HG03469 (cell line): Measurements from ENCODE around the gene ZNF385C.

Source experiments
- ATAC-seq: cut with Tn5 transposase; IDR thresholded peaks from one replicate; pipeline ENCODE4 v1.9.1; 2021; ENCODE audit warnings: mild to moderate bottlenecking, moderate library complexity, moderate number of reproducible peaks; ENCODE audit not compliant: unreplicated experiment

The ZNF385C gene

GRCh38 chr17:42078396-42079043 lies 19.8 kb downstream of the ZNF385C start:
- no peak for ATAC-seq

GRCh38 chr17:42077755-42078154 lies 20.5 kb downstream of the ZNF385C start:
- no peak for ATAC-seq

- ATAC-seq, result no peak
Observed at GRCh38 chr17:42076797-42077559, 21.3 kb downstream of the ZNF385C start.

- ATAC-seq, result no peak
Observed at GRCh38 chr17:42075789-42076188, 22.5 kb downstream of the ZNF385C start.

GRCh38 chr17:42072323-42073187 lies 25.7 kb downstream of the ZNF385C start:
- no peak for ATAC-seq

- ATAC-seq, result no peak
Observed at GRCh38 chr17:42071810-42072209, 26.5 kb downstream of the ZNF385C start.

- ATAC-seq, result no peak
Observed at GRCh38 chr17:42068979-42069378, 29.3 kb downstream of the ZNF385C start.

GRCh38 chr17:42067371-42068091 lies 30.7 kb downstream of the ZNF385C start:
- ATAC-seq, result no peak

GRCh38 chr17:42065201-42065600 lies 33.1 kb downstream of the ZNF385C start:
- ATAC-seq, result no peak

GRCh38 chr17:42062681-42063080 lies 35.6 kb downstream of the ZNF385C start:
- ATAC-seq, result no peak

GRCh38 chr17:42061646-42062487 lies 36.4 kb downstream of the ZNF385C start:
- no peak for ATAC-seq

GRCh38 chr17:42060231-42060630 lies 38.0 kb downstream of the ZNF385C start:
- no peak for ATAC-seq

GRCh38 chr17:42059815-42060214 lies 38.5 kb downstream of the ZNF385C start:
- no peak for ATAC-seq

- no peak for ATAC-seq
Observed at GRCh38 chr17:42058063-42058462, 40.2 kb downstream of the ZNF385C start.

- no peak for ATAC-seq
Observed at GRCh38 chr17:42056635-42057034, 41.6 kb downstream of the ZNF385C start.

- no peak for ATAC-seq
Observed at GRCh38 chr17:42055496-42055895, 42.8 kb downstream of the ZNF385C start.

- ATAC-seq, result no peak
Observed at GRCh38 chr17:42055027-42055426, 43.2 kb downstream of the ZNF385C start.

GRCh38 chr17:42053731-42054500 lies 44.4 kb downstream of the ZNF385C start:
- ATAC-seq, result no peak

GRCh38 chr17:42052346-42052877 lies 45.9 kb downstream of the ZNF385C start:
- no peak for ATAC-seq
